Body of pancreas (tissue), 4 donors: ENCODE data around the gene H1-8. TPM values are rescaled to one million over a fixed set of nuclear protein-coding genes. Genes with fewer than 3 reads are reported as not detected.

Experiments
- ATAC-seq: fragments of 150-250 bp; one replicate; pipeline ENCODE4 v1.9.1; 2016
- DNase-seq, 4 donors: peaks; one replicate each; pipeline ENCODE4 v3.0.0-alpha.2; 2019
- H3K27ac ChIP-seq, 4 donors: fragments of 200-600 bp; sonication (generic); 1 replicate in 3 of 4; 2 replicates in 1 of 4; pipeline versions ENCODE4 v1.5.1 to v1.6.1; 2016 to 2019; ENCODE audit warnings: mild to moderate bottlenecking in 1 of 4, mixed read lengths in 1 of 4, moderate library complexity in 1 of 4
- H3K27me3 ChIP-seq, 2 donors: fragments of 200-600 bp; sonication (generic); one replicate each; pipeline ENCODE4 v1.6.0; 2016; ENCODE audit warnings: mild to moderate bottlenecking in 1 of 2
- H3K36me3 ChIP-seq, 2 donors: fragments of 200-600 bp; sonication (generic); replicated peaks in 1 of 2; 2 replicates each; pipeline ENCODE4 v1.5.1; 2016; ENCODE audit warnings: low read depth in 2 of 2; ENCODE audit not compliant: insufficient read depth in 1 of 2
- H3K4me1 ChIP-seq: fragments of 200-600 bp; sonication (generic); one replicate; pipeline ENCODE4 v1.6.0; 2016
- H3K4me3 ChIP-seq, 2 donors: fragments of 200-600 bp; sonication (generic); 1 replicate in 1 of 2; 2 replicates in 1 of 2; pipeline ENCODE4 v1.5.1; 2016 to 2019
- H3K9me3 ChIP-seq, 3 donors: fragments of 200-600 bp; sonication (generic); 1 replicate in 2 of 3; 2 replicates in 1 of 3; pipeline ENCODE4 v1.5.1; 2016
- CTCF ChIP-seq, 7 experiments: fragments of 450-650 bp in 4 of 7; fragments of 200-600 bp in 3 of 7; sonication (generic) in 3 of 7; IDR thresholded peaks; one replicate each; pipeline ENCODE4 v1.5.1; 2016 to 2019; ENCODE audit warnings: antibody characterized with exemption in 7 of 7
- POLR2A ChIP-seq, 3 donors: fragments of 450-650 bp; IDR thresholded peaks; one replicate each; pipeline ENCODE4 v1.6.1; 2016; ENCODE audit warnings: antibody characterized with exemption in 3 of 3, mild to moderate bottlenecking in 2 of 3
- WGBS, 2 donors: methylation state at CpG; one replicate each; pipeline ENCODE4 v1.1.5; 2017; 5-methylcytosine and 5-hydroxymethylcytosine counted together
- intact Hi-C: fragments of 100-400 bp; cut with DNase I; formaldehyde crosslinking; loops from one replicate; pipeline ENCODE4 v1.15.1; 2023
- total RNA-seq, 2 donors: library from RNA; depleted of rRNA; stranded (reverse); fragments of >200 nt; gene quantifications; one replicate each; pipeline ENCODE4 v1.1.0, GENCODE V29; 2016

Gene H1-8
- total RNA-seq, 2 donors from 2014 or later: not detected

- Histone ChIP-seq H3K9me3 (no peaks in the 10 kb centered on the region), H3K27me3 (no peaks in the 10 kb centered on the region), H3K4me3 (no peak overlapping the region), H3K36me3 (no peaks in the 10 kb centered on the region), H3K4me1 (peaks cover 5% of the 10 kb centered on the region), H3K27ac (no peak overlapping the region)
- intact Hi-C loops: no loop called here
- ATAC-seq (no peak), DNase-seq (no peak)
- TF ChIP-seq POLR2A (IDR thresholded peaks at IDR 0.05) (no peak), CTCF (IDR thresholded peaks at IDR 0.05) (no peak)
- 78 to 93% methylated on average over 7 to 8 of the region's 8 CpGs for whole genome bisulfite sequencing, 2 donors
Measured at GRCh38 chr3:129581623-129582022, 38.6 kb downstream of the H1-8 start.

GRCh38 chr3:129582799-129583198 lies 39.8 kb downstream of the H1-8 start:
- intact Hi-C loops: no loop called here
- Histone ChIP-seq H3K27ac (no peak overlapping the region), H3K27me3 (no peaks in the 10 kb centered on the region), H3K9me3 (no peaks in the 10 kb centered on the region), H3K4me3 (no peak overlapping the region), H3K36me3 (no peaks in the 10 kb centered on the region), H3K4me1 (no peaks in the 10 kb centered on the region)
- DNase-seq: no peak
- TF ChIP-seq POLR2A (IDR thresholded peaks at IDR 0.05) (no peak), CTCF (IDR thresholded peaks at IDR 0.05) (no peak)
- ATAC-seq: no peak
- WGBS, 2 donors: 86 to 97% methylated on average over 4 to 5 of the region's 5 CpGs

- TF ChIP-seq POLR2A (IDR thresholded peaks at IDR 0.05): no peak
- no peak for TF ChIP-seq CTCF (IDR thresholded peaks at IDR 0.05)
- 89 to 94% methylated on average over 9 of the region's 9 CpGs for WGBS, 2 donors
- Histone ChIP-seq H3K4me3 (no peak overlapping the region), H3K36me3 (no peaks in the 10 kb centered on the region), H3K27ac (no peak overlapping the region), H3K4me1 (no peaks in the 10 kb centered on the region), H3K27me3 (no peaks in the 10 kb centered on the region), H3K9me3 (no peaks in the 10 kb centered on the region)
- intact Hi-C loops: no loop called here
- no peak for ATAC-seq
- no peak for DNase-seq
Measured at GRCh38 chr3:129583289-129583688, 40.3 kb downstream of the H1-8 start.

GRCh38 chr3:129584631-129585030 lies 41.7 kb downstream of the H1-8 start:
- 77 to 98% methylated on average over 3 of the region's 3 CpGs for WGBS, 2 donors
- ATAC-seq (no peak), DNase-seq (no peak)
- no peaks in the 10 kb centered on the region for H3K27me3 ChIP-seq
- TF ChIP-seq CTCF (IDR thresholded peaks at IDR 0.05): no peak
- TF ChIP-seq POLR2A (IDR thresholded peaks at IDR 0.05): no peak
- H3K27ac ChIP-seq: no peak overlapping the region
- H3K36me3 ChIP-seq: no peaks in the 10 kb centered on the region
- no peaks in the 10 kb centered on the region for H3K4me1 ChIP-seq
- intact Hi-C loops: no loop called here
- H3K4me3 ChIP-seq: no peak overlapping the region
- H3K9me3 ChIP-seq: no peaks in the 10 kb centered on the region

- Histone ChIP-seq H3K4me3 (no peak overlapping the region), H3K27me3 (no peaks in the 10 kb centered on the region), H3K27ac (no peak overlapping the region), H3K9me3 (no peaks in the 10 kb centered on the region), H3K36me3 (no peaks in the 10 kb centered on the region), H3K4me1 (peaks cover 4% of the 10 kb centered on the region)
- WGBS, 2 donors: 94% methylated on average over 16 to 22 of the region's 27 CpGs
- TF ChIP-seq CTCF (IDR thresholded peaks at IDR 0.05) (no peak), POLR2A (IDR thresholded peaks at IDR 0.05) (no peak)
- intact Hi-C loops: no loop called here
- ATAC-seq (no peak), DNase-seq (no peak)
Measured at GRCh38 chr3:129585949-129586657, 43.1 kb downstream of the H1-8 start.
